HG02938 (cell line): ENCODE measurements around the gene S100A11.

Source experiments
- ATAC-seq: cut with Tn5 transposase; IDR thresholded peaks from one replicate; pipeline ENCODE4 v1.9.1; 2021; ENCODE audit warnings: mild to moderate bottlenecking, moderate library complexity; ENCODE audit not compliant: unreplicated experiment

S100A11 gene

DNA sequence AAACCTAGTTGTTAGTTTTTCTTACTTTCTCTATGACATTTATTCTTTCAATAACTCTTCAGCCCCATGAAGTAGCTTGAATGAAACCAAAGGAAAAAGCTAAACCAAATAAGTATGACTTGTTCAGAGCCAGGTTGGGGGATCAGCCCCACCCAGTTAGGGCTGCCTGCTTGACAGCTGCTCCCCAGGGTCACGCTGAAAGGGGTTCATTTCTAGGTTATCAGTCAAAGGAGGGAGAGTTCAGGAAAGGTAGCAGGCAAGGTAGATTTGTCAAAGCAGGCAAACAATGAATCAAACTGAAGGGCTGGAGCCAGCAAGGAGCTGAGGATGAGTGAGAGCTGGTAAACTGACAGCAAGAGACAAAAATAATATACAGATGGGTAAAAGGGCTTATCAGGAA lies 3.1 kb upstream of the S100A11 start:
- no peak for ATAC-seq

DNA sequence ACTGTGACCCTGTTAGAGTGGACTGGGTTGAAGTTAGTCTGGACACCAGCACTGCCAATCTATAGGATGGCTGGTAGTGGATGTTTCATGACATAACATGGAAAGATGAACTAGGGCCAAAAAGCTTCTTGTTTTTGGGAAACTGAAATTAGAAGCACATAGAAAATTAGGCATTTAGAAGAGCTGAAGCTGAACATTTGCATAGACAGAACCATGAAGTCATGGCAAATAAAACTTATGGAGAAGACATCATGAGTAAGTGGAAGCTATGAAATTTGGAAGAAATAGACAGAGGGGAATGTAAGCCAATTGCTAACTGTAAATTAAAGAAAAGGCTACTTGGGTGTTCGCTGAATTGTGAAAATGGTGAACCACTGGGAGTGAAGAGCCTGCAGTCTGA lies 2.7 kb upstream of the S100A11 start:
- ATAC-seq, result no peak

DNA sequence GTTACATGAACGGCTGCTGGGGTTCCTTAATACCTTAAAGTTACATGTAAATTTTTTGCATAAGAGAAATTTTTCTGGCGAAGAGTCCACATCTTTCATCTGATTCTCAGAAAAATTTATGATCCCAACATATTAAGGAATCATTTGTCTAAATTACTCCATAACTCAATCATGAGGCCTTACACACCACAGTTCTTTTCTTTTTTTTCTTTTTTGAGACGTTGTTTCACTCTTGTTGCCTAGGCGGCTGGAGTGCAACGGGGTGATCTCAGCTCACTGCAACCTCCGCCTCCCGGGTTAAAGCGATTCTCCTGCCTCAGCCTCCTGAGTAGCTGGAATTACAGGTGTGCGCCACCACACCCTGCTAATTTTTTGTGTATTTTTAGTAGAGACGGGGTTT lies 2.1 kb upstream of the S100A11 start:
- ATAC-seq, result no peak

DNA sequence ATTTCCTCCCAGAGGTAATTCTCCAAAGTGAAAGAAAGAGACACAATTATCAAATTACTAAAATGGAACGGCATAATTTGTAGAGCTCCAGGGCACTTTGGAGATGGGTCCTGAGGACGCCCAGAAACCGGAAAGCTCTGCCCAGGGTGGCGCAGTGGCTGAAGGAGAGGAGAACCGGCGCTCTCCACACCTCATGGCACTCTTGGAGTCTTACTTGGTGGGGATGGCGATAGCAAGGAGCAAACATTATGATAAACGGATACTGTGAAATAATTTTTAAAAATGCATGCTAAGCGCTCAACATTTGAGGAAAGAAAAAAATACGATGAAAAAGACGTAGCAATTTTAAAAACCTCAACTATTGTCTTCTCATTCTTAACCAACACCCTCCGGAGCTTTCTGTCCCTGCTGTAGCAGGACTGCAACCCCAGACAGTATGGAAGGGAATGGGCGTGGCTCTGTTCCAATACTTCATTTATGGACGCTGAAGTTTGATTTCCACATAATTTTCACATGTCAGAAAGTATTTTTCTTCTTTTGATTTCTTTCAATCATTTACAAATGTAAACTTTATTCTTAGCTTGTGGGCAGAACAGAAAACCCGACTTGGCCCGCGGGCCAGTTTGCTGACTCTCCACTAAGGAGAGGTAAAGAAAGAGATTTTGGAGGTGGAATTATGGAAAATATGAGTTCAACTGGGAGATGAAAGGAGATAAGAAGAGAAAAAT lies 1.1 kb downstream of the S100A11 start:
- ATAC-seq, result no peak

DNA sequence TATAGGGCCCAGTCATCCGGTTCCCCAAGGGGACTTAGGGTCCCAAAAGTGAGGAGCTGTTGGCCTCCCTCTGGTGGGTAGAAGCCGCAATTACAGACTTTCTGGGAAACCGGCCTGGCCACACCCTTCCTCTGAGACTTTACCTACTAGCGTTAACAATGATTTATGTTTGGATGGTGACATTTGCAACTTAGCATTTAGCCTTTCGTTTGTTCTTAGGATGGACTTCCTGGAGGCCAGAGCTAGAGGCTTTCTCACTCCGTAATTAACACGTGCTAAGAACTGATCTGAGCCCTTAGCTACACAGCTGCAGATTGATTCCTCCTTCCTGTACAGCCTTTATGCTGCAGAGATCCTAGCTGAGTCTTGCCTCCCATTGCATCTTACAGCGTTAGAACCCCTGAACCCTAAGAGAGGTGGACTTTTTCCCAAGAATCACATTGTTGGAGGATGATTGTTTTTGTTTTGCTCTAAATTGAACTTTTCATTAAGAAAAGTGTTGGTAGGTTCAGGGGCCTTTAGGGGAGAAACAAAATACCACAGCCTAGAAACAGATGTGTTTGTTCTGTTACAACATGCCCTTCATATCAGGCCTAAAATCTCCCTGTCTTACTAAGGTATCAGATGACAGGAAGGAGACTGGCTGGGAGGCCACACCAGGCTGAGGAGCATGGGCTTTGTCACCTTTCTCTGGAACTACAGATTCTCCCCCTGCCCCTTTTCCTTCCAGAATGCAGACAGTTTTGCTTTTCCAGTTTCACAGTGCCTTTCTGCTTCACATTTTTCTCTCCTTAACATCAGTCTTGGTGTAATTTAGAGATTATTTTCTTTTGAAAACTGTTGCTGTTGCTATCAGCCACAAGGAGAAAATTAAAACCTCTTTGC lies 1.9 kb downstream of the S100A11 start:
- ATAC-seq, result peak; percentile 44

DNA sequence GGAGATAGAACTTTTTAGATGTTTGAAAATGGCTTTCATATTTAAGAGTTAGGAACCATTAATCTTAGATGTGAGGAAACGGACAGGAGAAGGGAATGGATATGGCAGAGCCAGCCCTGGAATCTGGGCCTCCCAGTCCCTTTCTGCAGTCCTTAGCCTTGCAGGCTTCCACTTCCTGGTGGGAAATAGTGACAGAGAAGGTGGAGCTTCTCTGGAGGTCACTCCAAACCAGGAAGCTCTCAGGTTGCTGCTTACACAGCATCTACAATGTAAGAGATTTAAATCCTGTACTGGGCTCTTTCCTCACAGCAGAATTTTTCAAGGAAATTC lies 2.5 kb downstream of the S100A11 start:
- no peak for ATAC-seq

DNA sequence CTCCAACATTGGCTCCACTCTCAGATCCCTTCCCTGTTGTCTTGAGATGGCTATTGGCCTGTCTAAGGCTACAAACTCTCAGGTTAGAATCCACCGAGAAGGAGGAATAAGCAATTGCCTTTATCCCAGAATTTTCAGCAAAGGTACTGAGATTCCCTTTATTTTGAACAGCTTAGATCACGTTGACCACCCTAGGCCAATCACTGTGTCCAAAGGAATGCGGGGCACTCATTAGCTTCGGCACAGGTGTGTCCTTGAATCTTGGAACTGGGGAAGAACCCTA lies 6.9 kb downstream of the S100A11 start:
- no peak for ATAC-seq

DNA sequence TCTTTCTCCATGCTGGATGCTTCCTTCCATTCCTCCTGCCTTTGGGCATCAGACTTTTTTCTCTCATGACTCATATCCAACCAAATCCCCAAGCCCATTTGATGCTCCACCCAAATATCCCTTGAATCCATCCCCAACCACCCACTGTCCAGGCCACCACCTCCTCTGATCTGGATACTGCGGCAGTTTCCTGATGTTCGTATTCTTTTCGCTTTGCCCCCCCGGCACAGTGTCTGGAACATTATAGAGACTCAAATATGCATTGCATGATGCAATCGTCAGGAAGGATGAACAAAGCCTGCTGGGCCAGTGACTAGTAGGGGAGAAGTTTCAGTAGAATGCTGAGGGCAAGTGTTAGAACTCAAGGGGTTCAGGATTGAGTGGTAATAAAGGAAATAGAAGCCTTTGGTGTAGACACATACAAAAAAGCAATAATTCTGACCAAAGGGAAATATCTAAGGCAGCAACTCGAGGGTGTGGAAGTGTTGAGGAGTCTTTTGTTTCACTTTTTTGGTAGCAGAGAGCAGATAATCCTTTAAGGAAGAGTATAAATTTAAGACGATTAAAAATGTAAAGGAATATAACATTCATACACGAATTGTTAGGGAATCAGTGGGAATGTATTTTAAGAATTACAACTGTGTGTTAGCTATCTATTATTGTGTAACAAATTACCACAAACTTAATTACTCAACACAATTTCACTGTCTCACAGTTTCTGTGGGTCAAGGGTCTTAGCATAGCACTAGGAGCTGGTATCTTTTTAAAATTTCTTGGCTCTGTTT lies 7.5 kb downstream of the S100A11 start:
- ATAC-seq, result no peak

DNA sequence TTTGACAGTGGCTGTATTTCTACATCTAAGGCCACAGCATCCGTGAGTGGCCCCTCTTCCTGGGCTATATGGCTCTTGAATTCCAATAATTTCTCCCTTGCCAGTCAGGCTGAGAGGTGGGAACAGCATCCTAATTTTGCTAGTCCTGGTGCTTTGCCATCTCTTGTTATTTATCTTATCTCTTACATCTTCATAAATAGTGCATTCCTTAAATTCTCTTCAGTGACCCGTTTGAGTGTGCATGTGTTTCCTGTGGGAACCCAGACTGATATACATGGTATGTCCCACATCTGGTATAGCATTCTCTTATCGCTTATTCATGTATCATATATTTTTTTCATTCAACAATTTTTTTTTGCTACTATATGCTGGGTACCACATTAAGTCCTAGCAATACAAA lies 9.9 kb downstream of the S100A11 start:
- ATAC-seq, result no peak

DNA sequence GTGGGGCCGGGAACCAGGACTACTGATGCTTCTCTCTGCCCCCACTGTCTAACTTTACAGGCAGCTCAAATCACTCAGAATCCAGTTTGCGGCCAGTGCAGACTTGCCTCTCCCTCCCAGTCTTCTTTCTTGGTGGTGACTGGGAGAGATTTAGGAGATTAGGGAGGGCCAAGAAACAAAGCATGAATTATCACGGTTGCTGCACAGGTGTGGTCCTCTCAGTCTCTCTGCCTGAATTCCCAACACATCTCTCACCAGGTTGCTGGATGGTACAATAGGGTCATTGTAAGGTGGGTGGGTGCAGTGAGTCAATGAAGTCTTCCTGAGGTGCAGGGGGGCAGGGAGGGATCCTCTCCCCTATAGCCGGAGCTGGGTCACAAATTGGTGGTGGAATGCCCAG lies 12.6 kb downstream of the S100A11 start:
- ATAC-seq, result no peak

DNA sequence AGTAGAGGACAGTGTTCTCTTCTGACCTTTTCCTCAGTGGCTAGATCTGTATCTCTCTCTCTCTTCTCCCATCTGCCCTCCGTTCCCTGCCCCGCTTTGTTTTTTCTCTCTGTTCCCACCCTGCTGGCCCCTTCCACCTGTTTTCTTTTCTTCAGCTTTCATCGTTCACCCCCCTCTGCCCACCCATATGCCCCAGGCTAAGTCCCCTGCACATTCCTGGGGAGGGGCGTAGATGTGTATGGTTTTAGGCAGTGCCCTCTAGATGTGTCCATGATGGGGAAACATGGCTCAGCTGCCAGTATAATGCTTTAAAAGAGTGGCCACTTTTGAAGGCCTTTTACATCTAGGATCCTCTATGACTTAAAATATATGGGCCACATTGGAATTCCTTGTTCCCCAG lies 13.6 kb downstream of the S100A11 start:
- no peak for ATAC-seq

DNA sequence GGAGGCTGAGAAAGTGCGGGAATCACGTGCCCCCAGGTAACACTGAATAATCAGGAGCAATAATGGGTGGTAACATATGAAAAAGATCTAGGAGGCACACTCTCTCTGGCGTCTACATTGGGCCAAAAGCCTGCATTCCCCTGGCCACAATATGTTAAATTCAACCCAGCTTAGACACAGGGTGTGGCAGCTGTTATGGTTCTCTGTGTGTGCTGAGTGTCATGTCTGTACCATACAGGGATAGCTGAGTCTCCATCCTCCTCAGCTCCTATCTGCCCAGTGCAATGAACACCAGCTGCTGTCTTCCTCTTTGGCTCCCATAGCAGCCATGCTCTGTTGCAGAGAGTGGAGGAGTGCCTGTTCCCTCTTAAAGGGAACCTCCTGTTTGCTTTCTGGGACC lies 14.3 kb downstream of the S100A11 start:
- ATAC-seq, result no peak

DNA sequence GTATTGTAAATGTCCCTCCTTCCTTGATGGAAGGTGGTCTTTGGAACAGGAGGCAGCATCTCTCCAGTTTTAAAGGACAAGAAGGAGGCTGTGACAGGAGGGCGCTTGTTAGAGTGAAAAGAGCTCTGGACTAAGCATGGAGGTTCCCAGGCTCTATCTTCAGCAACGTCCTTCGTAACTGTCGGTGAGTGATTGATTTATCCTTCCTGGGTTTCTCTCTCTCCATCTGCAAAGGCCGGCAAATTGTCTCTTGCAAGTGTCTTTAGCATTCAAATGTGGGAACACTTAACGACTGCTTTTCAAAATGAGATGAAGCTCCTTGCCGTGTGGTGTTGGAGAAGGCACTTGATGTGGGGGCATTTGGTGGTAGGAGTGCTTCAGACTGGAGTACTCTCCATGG lies 15.2 kb downstream of the S100A11 start:
- no peak for ATAC-seq

DNA sequence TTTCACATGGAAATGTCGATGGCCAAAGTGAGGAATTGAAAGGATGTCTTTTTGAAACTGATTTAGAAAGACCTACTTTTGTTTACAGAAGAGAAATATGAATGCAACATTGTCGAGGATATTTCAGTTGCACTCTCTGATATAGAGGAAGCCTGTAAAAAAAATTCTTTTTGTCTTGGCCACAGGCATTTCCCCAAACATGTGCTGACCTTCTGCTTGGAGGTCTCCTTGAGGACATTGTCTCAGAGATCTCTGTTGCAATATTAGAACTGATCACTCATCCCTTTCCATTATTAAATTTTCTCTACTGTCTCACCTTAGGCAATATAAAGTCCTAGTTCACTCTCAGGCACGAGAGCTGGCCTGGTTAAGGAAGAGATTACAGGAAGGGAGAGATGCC lies 16.0 kb downstream of the S100A11 start:
- ATAC-seq, result no peak

DNA sequence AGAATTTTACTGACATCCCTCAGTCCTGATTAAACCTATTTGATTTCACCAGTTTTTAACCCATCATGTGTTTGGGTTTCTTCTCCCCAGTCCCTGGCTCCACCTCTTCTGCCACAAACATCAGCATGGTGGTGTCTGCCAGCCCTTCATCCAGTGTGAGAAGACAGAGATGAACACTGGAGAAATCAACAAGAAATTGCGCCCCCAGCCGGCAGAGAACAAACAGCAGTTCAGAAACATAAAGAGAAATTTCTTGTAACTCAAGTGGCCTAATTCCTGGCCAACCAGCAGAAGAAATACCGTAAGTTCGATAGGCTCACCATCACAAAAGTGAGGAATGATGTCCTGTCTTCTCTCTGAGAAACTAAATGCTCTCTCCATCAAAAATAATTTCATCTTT lies 18.3 kb downstream of the S100A11 start:
- no peak for ATAC-seq

DNA sequence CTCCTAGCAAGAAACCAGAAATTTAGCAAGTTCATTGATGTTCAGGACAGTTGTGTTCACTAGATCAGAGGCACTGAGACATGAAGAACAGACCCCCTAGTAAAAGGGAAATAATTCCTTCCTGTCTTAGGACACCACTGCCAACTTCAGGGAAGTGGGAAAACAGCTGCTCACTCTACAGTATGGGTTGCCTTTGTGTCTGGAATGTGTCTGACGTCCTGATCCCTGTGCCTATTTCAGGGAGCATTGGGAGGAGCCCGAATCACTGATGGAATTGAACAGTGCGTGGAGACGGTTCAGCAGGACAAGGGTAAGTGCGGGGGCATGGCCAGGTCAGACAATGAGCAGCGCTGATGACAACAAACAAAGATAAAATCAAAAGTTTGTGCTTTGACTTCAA lies 21.0 kb downstream of the S100A11 start:
- ATAC-seq, result no peak

DNA sequence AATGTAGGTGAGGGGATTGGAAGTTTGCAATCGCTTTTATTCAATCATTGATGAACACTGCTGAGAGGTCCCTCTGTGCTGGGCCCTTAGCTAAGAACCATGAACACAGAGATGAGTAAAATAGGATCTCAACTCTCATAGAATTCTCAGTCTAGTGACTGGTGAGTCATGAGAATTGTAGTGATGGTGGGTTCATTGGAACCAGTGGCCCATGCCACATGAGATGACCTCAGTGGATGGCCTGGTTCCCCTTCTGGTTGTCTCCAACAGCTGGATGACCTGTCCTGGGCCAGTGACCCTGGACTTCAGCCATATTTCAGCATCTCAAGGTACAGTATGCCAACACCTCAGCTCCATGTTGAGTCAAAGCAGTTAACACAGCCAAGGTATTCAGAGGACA lies 21.9 kb downstream of the S100A11 start:
- ATAC-seq, result no peak

DNA sequence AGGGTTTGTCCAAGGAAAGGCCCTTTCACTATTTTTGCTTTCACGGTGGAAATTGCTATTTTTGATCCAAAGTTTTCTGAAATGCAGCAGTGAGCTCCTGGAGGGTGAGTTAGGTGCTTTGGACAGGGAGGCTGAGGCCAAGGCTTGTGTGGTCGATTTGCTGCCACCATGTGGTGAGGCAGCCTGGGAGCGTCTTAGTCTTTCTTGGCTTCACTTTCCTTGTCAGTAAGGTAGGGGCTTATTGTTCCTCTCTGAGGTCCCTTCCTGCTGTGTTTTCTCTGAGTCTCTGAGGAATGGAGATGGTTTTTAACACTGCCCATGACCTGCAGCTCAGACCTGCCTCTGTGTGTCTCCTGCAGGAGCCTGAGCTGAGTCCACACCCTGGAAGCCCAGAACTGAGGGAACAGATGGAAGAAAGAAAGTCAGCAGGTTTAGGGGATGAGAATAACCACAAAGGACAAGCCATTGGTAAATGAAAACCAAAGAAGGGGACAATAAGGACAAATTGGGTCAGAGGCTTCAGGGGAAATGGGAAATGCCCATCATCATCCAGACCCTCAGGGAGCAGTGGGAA lies 23.1 kb downstream of the S100A11 start:
- no peak for ATAC-seq

DNA sequence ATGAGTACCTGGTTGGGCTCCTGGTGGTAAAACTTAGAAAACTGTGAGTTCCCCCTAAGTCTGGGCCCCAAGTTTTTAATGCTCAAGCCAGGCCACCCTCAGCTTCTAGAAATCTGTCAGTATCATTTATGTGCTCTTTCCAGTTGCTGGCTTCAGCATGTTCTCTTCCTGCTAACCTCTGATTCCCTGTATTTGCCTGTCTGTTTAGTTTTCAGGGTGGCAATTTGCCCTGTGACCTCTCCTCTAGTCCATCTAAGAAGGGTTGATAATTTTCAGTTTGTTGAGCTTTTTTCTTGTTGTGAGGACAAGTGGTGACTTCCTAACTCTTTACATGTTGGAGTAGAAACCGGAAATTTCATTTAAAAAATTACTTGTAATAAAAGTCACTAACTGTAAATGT lies 27.1 kb downstream of the S100A11 start:
- no peak for ATAC-seq

DNA sequence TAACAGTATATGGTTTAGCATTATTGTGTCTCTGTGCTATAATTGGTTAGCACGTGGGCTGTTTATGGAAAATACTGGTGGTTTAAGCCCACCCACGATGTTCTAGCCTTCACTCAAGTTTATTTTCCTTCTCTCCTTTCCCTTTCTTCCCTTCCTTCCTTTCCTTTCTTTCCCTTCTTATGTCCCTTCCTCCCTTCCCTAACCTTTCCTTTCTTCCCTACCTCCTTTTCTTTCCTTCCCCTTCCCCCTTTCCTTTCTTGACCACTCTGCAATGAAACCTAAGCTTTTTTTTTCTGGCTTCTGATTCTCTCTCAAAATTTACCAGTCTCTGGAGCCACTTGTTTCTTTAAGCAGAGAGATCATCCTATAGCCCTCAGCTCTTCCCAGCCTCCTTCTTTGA lies 29.8 kb downstream of the S100A11 start:
- ATAC-seq, result no peak

DNA sequence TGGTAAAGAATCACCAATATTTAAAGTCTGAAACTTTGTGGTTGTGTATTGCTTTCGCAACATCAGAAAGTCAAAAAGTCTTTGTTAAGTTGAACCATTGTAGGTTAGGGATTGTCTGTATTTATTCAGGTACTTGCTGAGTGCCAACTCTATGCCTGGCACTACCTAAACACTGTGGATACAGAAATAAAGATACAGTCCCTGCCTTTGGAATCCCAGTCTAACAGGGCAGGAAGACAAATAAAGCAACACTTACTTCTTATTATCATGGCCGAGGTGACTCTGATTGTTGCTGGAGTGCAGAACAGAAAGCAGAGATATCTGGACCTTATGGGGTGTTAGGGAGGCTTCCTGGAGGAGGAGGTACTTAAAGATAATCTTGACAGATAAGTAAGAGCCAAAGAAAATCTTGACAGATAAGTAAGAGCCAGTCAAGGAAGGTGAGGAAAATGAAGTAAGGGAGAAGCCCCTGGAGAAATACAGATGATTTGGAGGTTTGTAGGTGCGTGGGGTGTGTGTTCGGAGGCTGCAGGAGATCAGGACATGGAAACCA lies 31.4 kb downstream of the S100A11 start:
- ATAC-seq, result no peak
